GM23338 (cell line): ENCODE results near the gene FLRT2. TPM values are rescaled to one million over a fixed set of nuclear protein-coding genes. Genes with fewer than 3 reads are reported as not detected.

Experiments
- ATAC-seq: fragments of 200-7000 bp; cut with Tn5 transposase; 3 replicates; pipeline ENCODE4 v1.9.1; 2020
- DNase-seq: peaks from one replicate; pipeline ENCODE4 v3.0.0-alpha.2; 2015; ENCODE audit warnings: low spot score
- H2AFZ ChIP-seq: fragments of 200-600 bp; sonication (generic); 2 replicates; pipeline ENCODE4 v1.8.0; 2016; ENCODE audit warnings: antibody characterized with exemption, mild to moderate bottlenecking, moderate library complexity
- H3F3A ChIP-seq: fragments of 200-600 bp; sonication (generic); replicated peaks from 2 replicates; pipeline ENCODE4 v1.8.0; 2017; ENCODE audit warnings: antibody characterized with exemption, mixed run types, low read depth
- H3K27ac ChIP-seq: fragments of 200-600 bp; sonication (generic); 2 replicates; pipeline ENCODE4 v1.6.1; 2016; ENCODE audit warnings: low read depth
- H3K27me3 ChIP-seq: fragments of 200-600 bp; sonication (generic); 2 replicates; pipeline ENCODE4 v1.8.0; 2016; ENCODE audit warnings: mild to moderate bottlenecking, mixed run types, moderate library complexity; ENCODE audit not compliant: insufficient read depth
- H3K36me3 ChIP-seq: fragments of 200-600 bp; sonication (generic); 2 replicates; pipeline ENCODE4 v1.8.0; 2016; ENCODE audit warnings: mild to moderate bottlenecking; ENCODE audit not compliant: insufficient read depth
- H3K4me1 ChIP-seq: fragments of 200-600 bp; sonication (generic); 2 replicates; pipeline ENCODE4 v1.8.0; 2016; ENCODE audit warnings: mild to moderate bottlenecking, moderate library complexity; ENCODE audit not compliant: insufficient read depth
- H3K4me2 ChIP-seq: fragments of 200-600 bp; sonication (generic); 2 replicates; pipeline ENCODE4 v1.7.1; 2017; ENCODE audit warnings: mixed run types
- H3K4me3 ChIP-seq: fragments of 200-600 bp; sonication (generic); 2 replicates; pipeline ENCODE4 v1.6.1; 2016; ENCODE audit warnings: mixed run types
- H3K79me2 ChIP-seq: fragments of 200-600 bp; sonication (generic); replicated peaks from 2 replicates; pipeline ENCODE4 v1.8.0; 2017; ENCODE audit warnings: mild to moderate bottlenecking; ENCODE audit not compliant: insufficient read depth
- H3K9me2 ChIP-seq: fragments of 200-600 bp; sonication (generic); 2 replicates; pipeline ENCODE4 v1.8.0; 2017; ENCODE audit not compliant: insufficient read depth
- H4K20me1 ChIP-seq: fragments of 200-600 bp; sonication (generic); replicated peaks from 2 replicates; pipeline ENCODE4 v1.8.0; 2017; ENCODE audit warnings: mild to moderate bottlenecking; ENCODE audit not compliant: insufficient read depth
- H3K27ac Mint-ChIP-seq: 2 replicates; pipeline ENCODE4 v1.8.0; 2020; ENCODE audit warnings: inconsistent platforms, mild to moderate bottlenecking, moderate library complexity, mixed read lengths
- H3K27me3 Mint-ChIP-seq: 3 replicates; pipeline ENCODE4 v1.8.0; 2022; ENCODE audit warnings: low read depth, mild to moderate bottlenecking, moderate library complexity, mixed read lengths, inconsistent platforms; ENCODE audit not compliant: insufficient read depth, poor library complexity
- H3K36me3 Mint-ChIP-seq: 3 replicates; pipeline ENCODE4 v1.8.0; 2021; ENCODE audit warnings: low read depth, mild to moderate bottlenecking, inconsistent platforms, moderate library complexity, mixed read lengths
- H3K4me1 Mint-ChIP-seq: 3 replicates; pipeline ENCODE4 v1.8.0; 2020; ENCODE audit warnings: mild to moderate bottlenecking, inconsistent platforms, mixed read lengths
- H3K4me3 Mint-ChIP-seq: 3 replicates; pipeline ENCODE4 v1.8.0; 2021; ENCODE audit warnings: moderate library complexity, mild to moderate bottlenecking, inconsistent platforms, mixed read lengths
- H3K9me3 Mint-ChIP-seq: 3 replicates; pipeline ENCODE4 v1.8.0; 2020; ENCODE audit warnings: moderate library complexity, mild to moderate bottlenecking, inconsistent platforms, mixed read lengths
- CREB1 ChIP-seq: fragments of 250-450 bp; sonication (Bioruptor Pico); IDR thresholded peaks from 2 replicates; pipeline ENCODE4 v1.5.0; 2020; ENCODE audit warnings: low read depth, mild to moderate bottlenecking, moderate library complexity
- JUNB ChIP-seq: IDR thresholded peaks from one replicate; pipeline ENCODE4 v1.6.1; 2016; ENCODE audit warnings: antibody characterized with exemption; ENCODE audit not compliant: unreplicated experiment
- polyA plus RNA-seq: library from polyadenylated mRNA; unstranded; fragments of >200 nt; fragmentation: Nextera tagmentation; extraction: Ambion mirVana; gene quantifications from 2 replicates; pipeline ENCODE4 v1.2.1, GENCODE V29; 2016
- total RNA-seq: library from RNA; depleted of rRNA; stranded (reverse); fragments of >200 nt; shearing (Covaris generic); gene quantifications from 2 replicates; pipeline ENCODE4 v1.2.3, GENCODE V29; 2014
- TF ChIP-seq, protein P1 (sequence below): IDR thresholded peaks from one replicate; pipeline ENCODE4 v1.6.1; 2018; ENCODE audit warnings: antibody characterized with exemption; ENCODE audit not compliant: unreplicated experiment
- TF ChIP-seq, protein P2 (sequence below), 2 experiments: fragments of 200-600 bp in 1 of 2; sonication (generic) in 1 of 2; conservative IDR thresholded peaks; 2 replicates each; pipeline versions ENCODE4 v1.5.1 to v1.6.1; 2016 to 2017; ENCODE audit warnings: antibody characterized with exemption in 2 of 2, low read depth in 2 of 2, mild to moderate bottlenecking in 2 of 2, moderate library complexity in 1 of 2
- TF ChIP-seq, protein P3 (sequence below): fragments of 250-450 bp; sonication (Bioruptor Pico); IDR thresholded peaks from 2 replicates; pipeline ENCODE4 v1.5.0; 2020; ENCODE audit warnings: mild to moderate bottlenecking, moderate library complexity
- TF ChIP-seq, protein P4 (sequence below): IDR thresholded peaks from 2 replicates; pipeline ENCODE4 v1.6.1; 2016; ENCODE audit warnings: antibody characterized with exemption

Gene FLRT2
- total and polyA plus RNA-seq, 2 experiments from 2014 or later: 4.3 to 7.4 TPM

DNA sequence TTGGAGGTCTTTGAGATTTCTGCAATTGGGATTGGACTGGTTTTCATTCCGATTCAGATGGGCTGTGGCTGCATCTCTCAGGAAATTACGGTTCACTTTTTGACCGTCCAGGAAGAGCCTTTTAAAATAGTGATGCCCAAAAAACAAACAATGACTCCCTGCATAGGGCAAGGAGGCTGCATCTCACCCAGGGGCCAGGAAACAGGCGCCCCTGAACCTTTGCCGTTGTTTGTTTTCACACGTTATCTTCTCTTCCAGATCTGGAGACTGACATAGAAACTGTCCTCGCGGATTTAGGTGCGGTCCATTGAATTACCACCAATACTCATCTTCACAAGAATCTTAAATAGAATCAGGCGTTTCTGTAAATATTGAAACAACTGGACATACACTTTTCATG is 66.0 kb downstream of the FLRT2 start:
- no peak overlapping the region for H3K27ac Mint-ChIP-seq
- ATAC-seq: no peak
- no peak for TF ChIP-seq JUNB
- TF ChIP-seq, protein P1, sequence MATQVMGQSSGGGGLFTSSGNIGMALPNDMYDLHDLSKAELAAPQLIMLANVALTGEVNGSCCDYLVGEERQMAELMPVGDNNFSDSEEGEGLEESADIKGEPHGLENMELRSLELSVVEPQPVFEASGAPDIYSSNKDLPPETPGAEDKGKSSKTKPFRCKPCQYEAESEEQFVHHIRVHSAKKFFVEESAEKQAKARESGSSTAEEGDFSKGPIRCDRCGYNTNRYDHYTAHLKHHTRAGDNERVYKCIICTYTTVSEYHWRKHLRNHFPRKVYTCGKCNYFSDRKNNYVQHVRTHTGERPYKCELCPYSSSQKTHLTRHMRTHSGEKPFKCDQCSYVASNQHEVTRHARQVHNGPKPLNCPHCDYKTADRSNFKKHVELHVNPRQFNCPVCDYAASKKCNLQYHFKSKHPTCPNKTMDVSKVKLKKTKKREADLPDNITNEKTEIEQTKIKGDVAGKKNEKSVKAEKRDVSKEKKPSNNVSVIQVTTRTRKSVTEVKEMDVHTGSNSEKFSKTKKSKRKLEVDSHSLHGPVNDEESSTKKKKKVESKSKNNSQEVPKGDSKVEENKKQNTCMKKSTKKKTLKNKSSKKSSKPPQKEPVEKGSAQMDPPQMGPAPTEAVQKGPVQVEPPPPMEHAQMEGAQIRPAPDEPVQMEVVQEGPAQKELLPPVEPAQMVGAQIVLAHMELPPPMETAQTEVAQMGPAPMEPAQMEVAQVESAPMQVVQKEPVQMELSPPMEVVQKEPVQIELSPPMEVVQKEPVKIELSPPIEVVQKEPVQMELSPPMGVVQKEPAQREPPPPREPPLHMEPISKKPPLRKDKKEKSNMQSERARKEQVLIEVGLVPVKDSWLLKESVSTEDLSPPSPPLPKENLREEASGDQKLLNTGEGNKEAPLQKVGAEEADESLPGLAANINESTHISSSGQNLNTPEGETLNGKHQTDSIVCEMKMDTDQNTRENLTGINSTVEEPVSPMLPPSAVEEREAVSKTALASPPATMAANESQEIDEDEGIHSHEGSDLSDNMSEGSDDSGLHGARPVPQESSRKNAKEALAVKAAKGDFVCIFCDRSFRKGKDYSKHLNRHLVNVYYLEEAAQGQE: no peak
- TF ChIP-seq, protein P2, sequence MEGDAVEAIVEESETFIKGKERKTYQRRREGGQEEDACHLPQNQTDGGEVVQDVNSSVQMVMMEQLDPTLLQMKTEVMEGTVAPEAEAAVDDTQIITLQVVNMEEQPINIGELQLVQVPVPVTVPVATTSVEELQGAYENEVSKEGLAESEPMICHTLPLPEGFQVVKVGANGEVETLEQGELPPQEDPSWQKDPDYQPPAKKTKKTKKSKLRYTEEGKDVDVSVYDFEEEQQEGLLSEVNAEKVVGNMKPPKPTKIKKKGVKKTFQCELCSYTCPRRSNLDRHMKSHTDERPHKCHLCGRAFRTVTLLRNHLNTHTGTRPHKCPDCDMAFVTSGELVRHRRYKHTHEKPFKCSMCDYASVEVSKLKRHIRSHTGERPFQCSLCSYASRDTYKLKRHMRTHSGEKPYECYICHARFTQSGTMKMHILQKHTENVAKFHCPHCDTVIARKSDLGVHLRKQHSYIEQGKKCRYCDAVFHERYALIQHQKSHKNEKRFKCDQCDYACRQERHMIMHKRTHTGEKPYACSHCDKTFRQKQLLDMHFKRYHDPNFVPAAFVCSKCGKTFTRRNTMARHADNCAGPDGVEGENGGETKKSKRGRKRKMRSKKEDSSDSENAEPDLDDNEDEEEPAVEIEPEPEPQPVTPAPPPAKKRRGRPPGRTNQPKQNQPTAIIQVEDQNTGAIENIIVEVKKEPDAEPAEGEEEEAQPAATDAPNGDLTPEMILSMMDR (conservative IDR thresholded peaks at IDR 0.05; ENCODE audit: low read depth in 2 of 2): no peak
- TF ChIP-seq, protein P3, sequence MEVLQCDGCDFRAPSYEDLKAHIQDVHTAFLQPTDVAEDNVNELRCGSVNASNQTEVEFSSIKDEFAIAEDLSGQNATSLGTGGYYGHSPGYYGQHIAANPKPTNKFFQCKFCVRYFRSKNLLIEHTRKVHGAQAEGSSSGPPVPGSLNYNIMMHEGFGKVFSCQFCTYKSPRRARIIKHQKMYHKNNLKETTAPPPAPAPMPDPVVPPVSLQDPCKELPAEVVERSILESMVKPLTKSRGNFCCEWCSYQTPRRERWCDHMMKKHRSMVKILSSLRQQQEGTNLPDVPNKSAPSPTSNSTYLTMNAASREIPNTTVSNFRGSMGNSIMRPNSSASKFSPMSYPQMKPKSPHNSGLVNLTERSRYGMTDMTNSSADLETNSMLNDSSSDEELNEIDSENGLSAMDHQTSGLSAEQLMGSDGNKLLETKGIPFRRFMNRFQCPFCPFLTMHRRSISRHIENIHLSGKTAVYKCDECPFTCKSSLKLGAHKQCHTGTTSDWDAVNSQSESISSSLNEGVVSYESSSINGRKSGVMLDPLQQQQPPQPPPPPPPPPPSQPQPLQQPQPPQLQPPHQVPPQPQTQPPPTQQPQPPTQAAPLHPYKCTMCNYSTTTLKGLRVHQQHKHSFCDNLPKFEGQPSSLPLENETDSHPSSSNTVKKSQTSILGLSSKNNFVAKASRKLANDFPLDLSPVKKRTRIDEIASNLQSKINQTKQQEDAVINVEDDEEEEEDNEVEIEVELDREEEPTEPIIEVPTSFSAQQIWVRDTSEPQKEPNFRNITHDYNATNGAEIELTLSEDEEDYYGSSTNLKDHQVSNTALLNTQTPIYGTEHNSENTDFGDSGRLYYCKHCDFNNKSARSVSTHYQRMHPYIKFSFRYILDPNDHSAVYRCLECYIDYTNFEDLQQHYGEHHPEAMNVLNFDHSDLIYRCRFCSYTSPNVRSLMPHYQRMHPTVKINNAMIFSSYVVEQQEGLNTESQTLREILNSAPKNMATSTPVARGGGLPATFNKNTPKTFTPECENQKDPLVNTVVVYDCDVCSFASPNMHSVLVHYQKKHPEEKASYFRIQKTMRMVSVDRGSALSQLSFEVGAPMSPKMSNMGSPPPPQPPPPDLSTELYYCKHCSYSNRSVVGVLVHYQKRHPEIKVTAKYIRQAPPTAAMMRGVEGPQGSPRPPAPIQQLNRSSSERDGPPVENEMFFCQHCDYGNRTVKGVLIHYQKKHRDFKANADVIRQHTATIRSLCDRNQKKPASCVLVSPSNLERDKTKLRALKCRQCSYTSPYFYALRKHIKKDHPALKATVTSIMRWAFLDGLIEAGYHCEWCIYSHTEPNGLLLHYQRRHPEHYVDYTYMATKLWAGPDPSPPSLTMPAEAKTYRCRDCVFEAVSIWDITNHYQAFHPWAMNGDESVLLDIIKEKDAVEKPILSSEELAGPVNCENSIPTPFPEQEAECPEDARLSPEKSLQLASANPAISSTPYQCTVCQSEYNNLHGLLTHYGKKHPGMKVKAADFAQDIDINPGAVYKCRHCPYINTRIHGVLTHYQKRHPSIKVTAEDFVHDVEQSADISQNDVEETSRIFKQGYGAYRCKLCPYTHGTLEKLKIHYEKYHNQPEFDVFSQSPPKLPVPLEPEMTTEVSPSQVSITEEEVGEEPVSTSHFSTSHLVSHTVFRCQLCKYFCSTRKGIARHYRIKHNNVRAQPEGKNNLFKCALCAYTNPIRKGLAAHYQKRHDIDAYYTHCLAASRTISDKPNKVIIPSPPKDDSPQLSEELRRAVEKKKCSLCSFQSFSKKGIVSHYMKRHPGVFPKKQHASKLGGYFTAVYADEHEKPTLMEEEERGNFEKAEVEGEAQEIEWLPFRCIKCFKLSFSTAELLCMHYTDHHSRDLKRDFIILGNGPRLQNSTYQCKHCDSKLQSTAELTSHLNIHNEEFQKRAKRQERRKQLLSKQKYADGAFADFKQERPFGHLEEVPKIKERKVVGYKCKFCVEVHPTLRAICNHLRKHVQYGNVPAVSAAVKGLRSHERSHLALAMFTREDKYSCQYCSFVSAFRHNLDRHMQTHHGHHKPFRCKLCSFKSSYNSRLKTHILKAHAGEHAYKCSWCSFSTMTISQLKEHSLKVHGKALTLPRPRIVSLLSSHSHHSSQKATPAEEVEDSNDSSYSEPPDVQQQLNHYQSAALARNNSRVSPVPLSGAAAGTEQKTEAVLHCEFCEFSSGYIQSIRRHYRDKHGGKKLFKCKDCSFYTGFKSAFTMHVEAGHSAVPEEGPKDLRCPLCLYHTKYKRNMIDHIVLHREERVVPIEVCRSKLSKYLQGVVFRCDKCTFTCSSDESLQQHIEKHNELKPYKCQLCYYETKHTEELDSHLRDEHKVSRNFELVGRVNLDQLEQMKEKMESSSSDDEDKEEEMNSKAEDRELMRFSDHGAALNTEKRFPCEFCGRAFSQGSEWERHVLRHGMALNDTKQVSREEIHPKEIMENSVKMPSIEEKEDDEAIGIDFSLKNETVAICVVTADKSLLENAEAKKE: no peak
- TF ChIP-seq, protein P4, sequence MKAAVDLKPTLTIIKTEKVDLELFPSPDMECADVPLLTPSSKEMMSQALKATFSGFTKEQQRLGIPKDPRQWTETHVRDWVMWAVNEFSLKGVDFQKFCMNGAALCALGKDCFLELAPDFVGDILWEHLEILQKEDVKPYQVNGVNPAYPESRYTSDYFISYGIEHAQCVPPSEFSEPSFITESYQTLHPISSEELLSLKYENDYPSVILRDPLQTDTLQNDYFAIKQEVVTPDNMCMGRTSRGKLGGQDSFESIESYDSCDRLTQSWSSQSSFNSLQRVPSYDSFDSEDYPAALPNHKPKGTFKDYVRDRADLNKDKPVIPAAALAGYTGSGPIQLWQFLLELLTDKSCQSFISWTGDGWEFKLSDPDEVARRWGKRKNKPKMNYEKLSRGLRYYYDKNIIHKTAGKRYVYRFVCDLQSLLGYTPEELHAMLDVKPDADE: no peak
- TF ChIP-seq CREB1 (CRISPR knock-in tag): no peak

More for the DNA sequence above, 66.0 kb downstream of the FLRT2 start:
- H3K9me2 ChIP-seq: peaks cover 3% of the 10 kb centered on the region; the same call in 1 of the 2 replicates
- H3K27me3 Mint-ChIP-seq: no peaks in the 10 kb centered on the region
- DNase-seq: no peak
- H3K79me2 ChIP-seq: no peaks in the 10 kb centered on the region
- H3K36me3 ChIP-seq: no peaks in the 10 kb centered on the region
- H3F3A ChIP-seq: no peaks in the 10 kb centered on the region
- no peaks in the 10 kb centered on the region for H3K36me3 Mint-ChIP-seq
- H3K4me3 ChIP-seq: no peak overlapping the region
- no peaks in the 10 kb centered on the region for H3K27me3 ChIP-seq
- H3K27ac ChIP-seq: no peak overlapping the region
- H3K4me2 ChIP-seq: no peak overlapping the region
- H2AFZ ChIP-seq: no peak overlapping the region
- no peaks in the 10 kb centered on the region for H4K20me1 ChIP-seq
- H3K4me3 Mint-ChIP-seq: no peak overlapping the region
- no peaks in the 10 kb centered on the region for H3K9me3 Mint-ChIP-seq
- H3K4me1 ChIP-seq: peaks cover 11% of the 10 kb centered on the region
- H3K4me1 Mint-ChIP-seq: peaks cover 13% of the 10 kb centered on the region
